ENCODE measurements around the gene MYO10.

The MYO10 gene

GRCh38 chr5:16853518-16853917 lies 82.6 kb downstream of the MYO10 start:
- H3K4me3 ChIP-seq (ENCODE audit: low read depth, low read length), result no peak overlapping the region
- TF ChIP-seq, protein P1, sequence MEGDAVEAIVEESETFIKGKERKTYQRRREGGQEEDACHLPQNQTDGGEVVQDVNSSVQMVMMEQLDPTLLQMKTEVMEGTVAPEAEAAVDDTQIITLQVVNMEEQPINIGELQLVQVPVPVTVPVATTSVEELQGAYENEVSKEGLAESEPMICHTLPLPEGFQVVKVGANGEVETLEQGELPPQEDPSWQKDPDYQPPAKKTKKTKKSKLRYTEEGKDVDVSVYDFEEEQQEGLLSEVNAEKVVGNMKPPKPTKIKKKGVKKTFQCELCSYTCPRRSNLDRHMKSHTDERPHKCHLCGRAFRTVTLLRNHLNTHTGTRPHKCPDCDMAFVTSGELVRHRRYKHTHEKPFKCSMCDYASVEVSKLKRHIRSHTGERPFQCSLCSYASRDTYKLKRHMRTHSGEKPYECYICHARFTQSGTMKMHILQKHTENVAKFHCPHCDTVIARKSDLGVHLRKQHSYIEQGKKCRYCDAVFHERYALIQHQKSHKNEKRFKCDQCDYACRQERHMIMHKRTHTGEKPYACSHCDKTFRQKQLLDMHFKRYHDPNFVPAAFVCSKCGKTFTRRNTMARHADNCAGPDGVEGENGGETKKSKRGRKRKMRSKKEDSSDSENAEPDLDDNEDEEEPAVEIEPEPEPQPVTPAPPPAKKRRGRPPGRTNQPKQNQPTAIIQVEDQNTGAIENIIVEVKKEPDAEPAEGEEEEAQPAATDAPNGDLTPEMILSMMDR (IDR thresholded peaks at IDR 0.05; ENCODE audit: low read depth, low read length, missing control alignments), result no peak
- no peak for DNase-seq (ENCODE audit: low read depth)

DNA sequence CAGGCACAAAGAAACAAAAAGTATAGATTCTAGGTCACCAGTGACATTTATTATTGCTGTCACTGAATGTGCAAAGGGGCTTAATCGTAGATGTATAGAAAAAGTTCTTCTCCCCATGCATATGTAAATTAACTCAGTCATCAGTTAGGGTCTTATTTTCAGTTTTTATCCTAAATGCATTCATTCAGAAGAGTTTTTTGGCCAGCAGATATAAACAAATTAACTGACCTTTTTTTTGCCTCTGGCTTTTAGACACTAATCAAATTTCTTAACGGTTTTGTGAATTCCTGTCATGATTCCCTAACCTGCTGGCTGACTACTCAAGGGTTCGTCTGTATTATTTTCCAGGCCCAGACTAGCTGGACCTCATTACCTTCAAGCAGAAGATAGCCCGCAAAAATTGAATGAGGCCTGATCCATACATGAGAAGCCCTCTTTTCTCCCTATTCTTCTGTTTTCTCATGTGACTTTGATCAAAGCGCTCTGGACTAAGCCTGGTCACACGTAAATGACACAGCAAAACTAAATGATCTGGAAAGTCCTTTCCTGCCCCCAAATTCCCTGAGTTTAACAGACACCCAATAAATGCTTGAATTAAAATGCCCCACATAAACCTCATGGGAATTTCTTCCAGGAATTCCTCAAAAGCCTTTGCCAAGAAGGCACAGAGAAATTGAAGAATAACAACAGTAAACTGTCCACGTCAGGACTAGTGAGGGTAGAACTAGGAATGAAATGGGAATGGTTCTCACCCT lies 83.7 kb downstream of the MYO10 start:
- TF ChIP-seq, protein P1 (IDR thresholded peaks at IDR 0.05; ENCODE audit: low read depth, low read length, missing control alignments), result no peak
- H3K4me3 ChIP-seq (ENCODE audit: low read depth, low read length), result no peak overlapping the region
- no peak for DNase-seq (ENCODE audit: low read depth)

DNA sequence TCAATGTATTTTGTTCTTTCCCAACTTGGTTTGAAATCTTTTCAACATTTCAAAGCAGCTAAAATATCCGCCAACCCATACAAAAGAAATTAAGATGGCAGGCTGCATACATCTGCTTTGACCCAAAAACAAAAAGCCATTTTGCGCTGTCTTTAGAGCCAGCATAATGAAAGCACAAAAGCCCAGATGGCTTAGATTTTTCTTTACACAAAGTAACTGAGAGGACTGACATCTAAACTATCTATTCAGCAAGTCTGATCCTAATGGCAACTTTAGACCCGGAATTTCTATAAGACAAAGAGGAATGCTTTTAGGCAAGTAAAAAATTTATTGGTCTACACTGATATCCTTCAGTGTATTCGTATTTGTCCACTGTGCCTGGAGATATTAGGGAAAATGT lies 86.3 kb downstream of the MYO10 start:
- H3K4me3 ChIP-seq (ENCODE audit: low read depth, low read length), result no peak overlapping the region
- DNase-seq (ENCODE audit: low read depth), result no peak
- TF ChIP-seq, protein P1 (IDR thresholded peaks at IDR 0.05; ENCODE audit: low read depth, low read length, missing control alignments), result no peak

DNA sequence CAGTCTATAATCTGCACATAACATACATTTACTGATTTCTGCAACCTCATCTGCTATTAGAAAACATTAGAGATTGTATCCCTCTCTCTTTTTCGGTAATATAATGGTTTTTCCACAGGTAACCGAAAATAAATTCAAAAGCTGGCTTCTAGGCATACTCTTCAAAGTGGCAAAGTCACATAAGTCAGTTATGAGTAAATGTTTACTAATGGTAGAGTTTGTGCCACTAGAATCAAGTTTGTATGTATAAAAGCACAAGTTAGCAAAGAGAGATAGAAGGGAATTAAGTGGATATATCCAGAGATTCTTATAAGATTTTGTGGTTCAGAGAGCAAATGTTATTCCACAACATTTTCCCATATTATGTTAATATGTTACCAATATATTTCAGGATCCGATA lies 86.9 kb downstream of the MYO10 start:
- H3K4me3 ChIP-seq (ENCODE audit: low read depth, low read length), result no peak overlapping the region
- TF ChIP-seq, protein P1 (IDR thresholded peaks at IDR 0.05; ENCODE audit: low read depth, low read length, missing control alignments), result no peak
- no peak for DNase-seq (ENCODE audit: low read depth)

- no peak for DNase-seq (ENCODE audit: low read depth)
- TF ChIP-seq, protein P1 (IDR thresholded peaks at IDR 0.05; ENCODE audit: low read depth, low read length, missing control alignments), result no peak
- no peak overlapping the region for H3K4me3 ChIP-seq (ENCODE audit: low read depth, low read length)
Measured at GRCh38 chr5:16844952-16845351, 91.1 kb downstream of the MYO10 start.

- no peak overlapping the region for H3K4me3 ChIP-seq (ENCODE audit: low read depth, low read length)
- no peak for DNase-seq (ENCODE audit: low read depth)
- TF ChIP-seq, protein P1 (IDR thresholded peaks at IDR 0.05; ENCODE audit: low read depth, low read length, missing control alignments), result no peak
Measured at GRCh38 chr5:16842896-16843295, 93.2 kb downstream of the MYO10 start.

GRCh38 chr5:16841416-16841815 lies 94.7 kb downstream of the MYO10 start:
- no peak for DNase-seq (ENCODE audit: low read depth)
- TF ChIP-seq, protein P1 (IDR thresholded peaks at IDR 0.05; ENCODE audit: low read depth, low read length, missing control alignments), result no peak
- H3K4me3 ChIP-seq (ENCODE audit: low read depth, low read length), result no peak overlapping the region
